ENCODE data around the gene IGFLR1.
A peak's percentile ranks its signal among the peaks of the same experiment; 100 is the strongest.

The IGFLR1 gene

DNA sequence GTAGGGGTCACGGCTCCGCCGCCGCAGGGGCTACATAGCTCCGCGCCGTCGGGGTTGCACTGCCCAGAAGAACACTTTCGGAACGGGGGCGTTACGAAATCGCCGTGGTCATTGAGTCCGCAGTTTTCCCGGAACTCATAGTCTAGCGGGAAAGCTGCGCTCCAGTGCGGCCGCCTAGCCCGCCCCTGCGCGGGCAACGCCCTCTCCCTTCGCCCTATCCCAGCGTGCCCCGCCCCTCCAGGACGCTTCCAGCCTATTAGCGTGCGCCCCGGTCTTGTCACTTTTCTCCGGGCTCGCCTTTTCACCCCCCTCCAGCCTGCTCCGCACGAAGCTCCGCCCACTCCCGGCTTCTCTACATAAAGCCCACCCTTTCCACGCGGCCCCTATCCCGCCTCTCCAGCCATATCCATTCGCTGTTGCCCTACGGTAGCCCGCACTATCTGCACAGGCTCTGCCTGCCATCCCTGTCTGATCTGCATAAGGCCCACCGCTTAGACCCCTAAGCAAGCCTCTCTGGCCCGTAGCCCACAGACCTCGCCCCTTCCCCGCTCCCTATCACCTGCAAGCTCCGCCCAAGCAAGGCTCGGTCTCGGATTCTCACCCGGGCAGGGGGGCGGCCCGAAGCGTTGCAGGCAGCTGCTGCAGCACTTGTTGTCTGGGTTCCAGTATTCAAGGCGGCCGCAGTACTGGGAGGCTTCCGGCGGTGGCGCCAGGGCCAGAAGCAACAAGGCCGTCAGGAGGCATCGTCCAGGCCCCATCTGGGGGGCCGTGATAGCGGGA, 1.6 kb downstream of the IGFLR1 start:
- DNase-seq (ENCODE audit: low spot score): peak; percentile 98

DNA sequence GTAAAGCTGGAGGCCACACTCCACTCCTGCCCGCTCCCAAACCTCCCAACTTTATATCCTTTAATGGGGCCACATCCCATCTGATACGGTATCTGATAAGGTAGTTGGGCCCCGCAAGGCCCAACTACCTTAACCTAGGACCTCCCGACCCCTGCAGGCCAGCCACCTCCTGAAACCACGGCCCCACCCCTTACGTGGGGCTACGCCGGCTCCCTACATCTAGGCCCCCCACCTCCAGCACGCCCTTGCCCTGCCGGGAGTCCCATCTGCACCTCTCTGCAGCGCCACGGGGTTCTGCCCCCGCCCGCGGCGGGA, 2.2 kb downstream of the IGFLR1 start:
- DNase-seq (ENCODE audit: low spot score): no peak

GRCh38 chr19:35739275-35740107, 2.8 kb downstream of the IGFLR1 start:
- no peak for DNase-seq (ENCODE audit: low spot score)

GRCh38 chr19:35738887-35739229, 3.4 kb downstream of the IGFLR1 start:
- DNase-seq (ENCODE audit: low spot score): no peak

- DNase-seq (ENCODE audit: low spot score): no peak
Observed at GRCh38 chr19:35738021-35738886, 4.0 kb downstream of the IGFLR1 start.

GRCh38 chr19:35736913-35737886, 5.1 kb downstream of the IGFLR1 start:
- no peak for DNase-seq (ENCODE audit: low spot score)

GRCh38 chr19:35734889-35735288, 7.4 kb downstream of the IGFLR1 start:
- DNase-seq (ENCODE audit: low spot score): no peak

DNA sequence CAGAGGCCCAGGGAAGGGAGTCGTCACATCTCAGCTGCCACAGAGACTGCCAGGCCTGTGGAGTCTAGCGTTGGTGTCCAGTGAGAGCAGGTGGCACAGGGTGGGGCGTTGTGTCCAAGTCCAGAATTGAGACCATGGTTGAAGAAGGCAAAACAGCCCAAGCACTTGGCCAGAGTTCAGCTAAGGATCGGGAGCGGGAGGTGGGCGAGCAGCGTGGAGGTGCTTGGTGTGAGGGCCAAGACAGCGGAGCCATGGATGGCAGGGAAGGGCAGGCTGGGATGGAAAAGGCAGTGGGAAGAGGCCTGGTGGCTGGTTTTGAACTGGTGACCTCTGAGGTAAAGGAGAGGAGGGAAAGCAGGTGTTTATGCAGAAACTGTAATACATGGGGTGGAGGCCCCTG, 8.0 kb downstream of the IGFLR1 start:
- DNase-seq (ENCODE audit: low spot score): no peak

DNA sequence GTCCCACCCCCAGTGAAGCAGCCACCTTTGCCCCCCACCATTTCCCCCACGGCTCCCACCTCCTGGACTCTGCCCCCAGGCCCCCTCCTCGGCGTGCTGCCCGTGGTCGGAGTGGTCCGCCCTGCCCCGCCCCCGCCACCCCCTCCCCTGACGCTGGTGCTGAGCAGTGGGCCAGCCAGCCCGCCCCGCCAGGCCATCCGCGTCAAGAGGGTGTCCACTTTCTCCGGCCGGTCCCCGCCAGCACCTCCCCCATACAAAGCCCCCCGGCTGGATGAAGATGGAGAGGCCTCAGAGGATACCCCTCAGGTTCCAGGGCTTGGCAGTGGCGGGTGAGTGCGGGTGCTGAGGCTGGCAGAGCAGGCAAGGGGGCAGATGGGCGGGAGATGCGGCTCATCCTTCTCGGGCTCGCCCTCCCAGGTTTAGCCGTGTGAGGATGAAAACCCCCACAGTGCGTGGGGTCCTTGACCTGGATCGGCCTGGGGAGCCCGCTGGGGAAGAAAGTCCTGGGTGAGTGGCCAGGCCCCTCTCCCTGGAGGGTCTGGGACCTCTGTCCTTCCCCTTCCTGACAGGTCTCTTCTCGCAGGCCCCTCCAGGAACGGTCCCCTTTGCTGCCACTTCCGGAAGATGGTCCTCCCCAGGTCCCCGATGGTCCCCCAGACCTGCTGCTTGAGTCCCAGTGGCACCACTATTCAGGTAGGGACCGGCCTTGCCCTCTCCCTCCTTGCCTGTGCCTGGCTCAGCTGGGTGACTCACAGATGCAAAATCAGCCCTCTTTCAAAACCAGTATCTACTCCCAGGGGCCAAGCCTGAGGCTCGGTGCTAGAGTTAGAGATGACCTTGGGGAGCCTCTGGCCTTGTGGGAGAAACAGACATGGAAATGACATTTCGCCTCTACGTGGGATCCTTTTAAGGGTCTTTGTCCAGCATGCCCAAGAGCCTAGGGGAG, 8.8 kb downstream of the IGFLR1 start:
- no peak for DNase-seq (ENCODE audit: low spot score)

DNA sequence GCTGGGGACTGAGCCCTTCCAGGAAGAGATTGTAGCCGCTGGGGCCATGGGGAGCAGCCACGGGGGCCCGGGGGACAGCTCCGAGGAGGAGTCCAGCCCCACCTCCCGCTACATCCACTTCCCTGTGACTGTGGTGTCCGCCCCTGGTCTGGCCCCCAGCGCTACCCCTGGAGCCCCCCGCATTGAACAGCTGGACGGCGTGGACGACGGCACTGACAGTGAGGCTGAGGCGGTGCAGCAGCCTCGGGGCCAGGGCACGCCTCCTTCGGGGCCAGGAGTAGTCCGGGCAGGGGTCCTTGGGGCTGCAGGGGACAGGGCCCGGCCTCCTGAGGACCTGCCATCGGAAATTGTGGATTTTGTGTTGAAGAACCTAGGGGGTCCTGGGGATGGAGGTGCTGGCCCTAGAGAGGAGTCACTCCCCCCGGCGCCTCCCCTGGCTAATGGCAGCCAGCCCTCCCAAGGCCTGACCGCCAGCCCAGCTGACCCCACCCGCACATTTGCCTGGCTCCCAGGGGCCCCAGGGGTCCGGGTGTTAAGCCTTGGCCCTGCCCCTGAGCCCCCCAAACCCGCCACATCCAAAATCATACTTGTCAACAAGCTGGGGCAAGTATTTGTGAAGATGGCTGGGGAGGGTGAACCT, 9.6 kb downstream of the IGFLR1 start:
- DNase-seq (ENCODE audit: low spot score): no peak

GRCh38 chr19:35731779-35732405, 10.4 kb downstream of the IGFLR1 start:
- DNase-seq (ENCODE audit: low spot score): no peak

DNA sequence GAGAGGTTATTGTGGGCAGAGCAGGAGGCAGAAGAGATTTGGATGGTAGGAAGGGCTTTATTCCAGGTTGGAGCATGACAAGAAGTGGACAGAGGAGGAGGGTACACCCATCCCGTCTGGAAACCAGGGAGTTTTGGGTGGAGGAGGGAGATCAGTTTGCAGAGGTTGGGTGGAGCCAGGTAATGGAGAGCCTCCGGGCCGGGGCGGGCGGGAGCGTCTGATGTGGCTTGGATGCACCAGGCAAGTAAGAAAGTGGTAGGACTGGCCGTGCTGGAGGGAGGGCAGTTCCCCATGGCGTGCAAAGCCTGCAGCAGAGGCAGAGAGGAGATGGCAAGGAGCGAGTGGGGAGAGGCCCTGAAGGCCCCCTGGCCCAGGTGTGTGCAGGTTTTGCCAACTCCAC, 10.9 kb downstream of the IGFLR1 start:
- no peak for DNase-seq (ENCODE audit: low spot score)

DNA sequence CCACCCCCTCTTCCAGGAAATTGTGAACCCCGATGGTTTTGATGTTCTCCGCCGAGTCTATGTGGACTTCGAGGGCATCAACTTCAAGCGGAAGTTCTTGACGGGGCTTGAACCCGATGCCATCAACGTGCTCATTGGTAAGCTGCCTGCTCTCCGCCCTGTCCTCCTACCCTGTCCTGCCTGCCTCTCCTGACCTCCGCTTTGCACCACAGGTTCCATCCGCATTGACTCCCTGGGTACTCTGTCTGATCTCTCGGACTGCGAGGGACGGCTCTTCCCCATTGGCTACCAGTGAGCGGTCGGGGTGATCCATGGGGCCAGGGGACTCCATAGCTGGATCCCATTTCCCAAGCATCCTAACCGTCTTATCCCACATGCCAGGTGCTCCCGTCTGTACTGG, 11.9 kb downstream of the IGFLR1 start:
- no peak for DNase-seq (ENCODE audit: low spot score)

GRCh38 chr19:35729763-35730162, 12.5 kb downstream of the IGFLR1 start:
- no peak for DNase-seq (ENCODE audit: low spot score)

- DNase-seq (ENCODE audit: low spot score): no peak
Observed at GRCh38 chr19:35729021-35729420, 13.2 kb downstream of the IGFLR1 start.

GRCh38 chr19:35727956-35728706, 14.1 kb downstream of the IGFLR1 start:
- DNase-seq (ENCODE audit: low spot score): no peak

- DNase-seq (ENCODE audit: low spot score): no peak
Observed at GRCh38 chr19:35727053-35727955, 14.9 kb downstream of the IGFLR1 start.

Data from SK-N-DZ (cell line).